ENCODE measurements around the gene USP21. TPM values are rescaled to one million over a fixed set of nuclear protein-coding genes. Genes with fewer than 3 reads are reported as not detected.
A peak's percentile ranks its signal among the peaks of the same experiment; 100 is the strongest.

Gene USP21
- total and polyA plus RNA-seq, 9 of the 15 experiments (the other 6 are each of a cell fraction or from before 2014, with no cell fraction given), result 4.9 to 52.4 (median 21.6) TPM

DNA sequence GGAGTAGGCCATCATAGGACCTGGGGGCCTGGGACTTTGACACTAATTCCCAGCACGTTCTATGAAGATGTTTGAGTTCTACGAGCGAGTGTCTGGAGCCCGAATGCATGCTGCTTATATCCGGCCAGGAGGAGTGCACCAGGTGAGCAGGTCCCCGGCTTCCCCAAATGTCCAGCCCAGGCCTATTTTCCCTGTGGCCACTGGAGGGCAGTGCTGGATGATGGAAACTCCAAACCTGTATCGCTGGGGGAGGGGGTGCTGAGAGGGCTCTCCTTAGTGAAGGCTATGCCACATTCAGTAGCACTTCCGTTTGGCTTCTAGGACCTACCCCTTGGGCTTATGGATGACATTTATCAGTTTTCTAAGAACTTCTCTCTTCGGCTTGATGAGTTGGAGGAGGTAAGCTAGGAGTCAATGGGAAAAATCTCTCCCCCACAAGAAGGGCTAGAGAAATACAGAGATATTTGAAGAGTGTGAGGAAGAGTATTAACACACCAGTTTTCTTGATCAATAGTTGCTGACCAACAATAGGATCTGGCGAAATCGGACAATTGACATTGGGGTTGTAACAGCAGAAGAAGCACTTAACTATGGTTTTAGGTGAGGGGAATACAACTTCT, 50.6 kb downstream of the USP21 start (continued):
- TF ChIP-seq, protein P1, sequence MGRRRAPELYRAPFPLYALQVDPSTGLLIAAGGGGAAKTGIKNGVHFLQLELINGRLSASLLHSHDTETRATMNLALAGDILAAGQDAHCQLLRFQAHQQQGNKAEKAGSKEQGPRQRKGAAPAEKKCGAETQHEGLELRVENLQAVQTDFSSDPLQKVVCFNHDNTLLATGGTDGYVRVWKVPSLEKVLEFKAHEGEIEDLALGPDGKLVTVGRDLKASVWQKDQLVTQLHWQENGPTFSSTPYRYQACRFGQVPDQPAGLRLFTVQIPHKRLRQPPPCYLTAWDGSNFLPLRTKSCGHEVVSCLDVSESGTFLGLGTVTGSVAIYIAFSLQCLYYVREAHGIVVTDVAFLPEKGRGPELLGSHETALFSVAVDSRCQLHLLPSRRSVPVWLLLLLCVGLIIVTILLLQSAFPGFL (CRISPR knock-in tag; IDR thresholded peaks at IDR 0.05), result no peak
- TF ChIP-seq COPS2 (conservative IDR thresholded peaks at IDR 0.05) (no peak), KLF16 (IDR thresholded peaks at IDR 0.05) (0 out of 2 replicates have a peak, but pooled peaks have one; percentile 30), ILF3 (IDR thresholded peaks at IDR 0.05; ENCODE audit: borderline replicate concordance) (no peak), TEAD1 (CRISPR knock-in tag; IDR thresholded peaks at IDR 0.05) (no peak), FOS (IDR thresholded peaks at IDR 0.05; ENCODE audit: extremely low read depth, insufficient read length) (no peak), ZNF561 (CRISPR knock-in tag; conservative IDR thresholded peaks at IDR 0.05) (no peak), ZBTB12 (CRISPR knock-in tag; IDR thresholded peaks at IDR 0.05) (no peak), MCM2 (IDR thresholded peaks at IDR 0.05; ENCODE audit: low read depth) (no peak), CSDE1 (IDR thresholded peaks at IDR 0.05) (no peak), POLR2AphosphoS2 (IDR thresholded peaks at IDR 0.05; ENCODE audit: low read length) (no peak), HMBOX1 (IDR thresholded peaks at IDR 0.05) (no peak), KDM1A (IDR thresholded peaks at IDR 0.05) (peak in 1 of 2 experiments; percentile 30; a peak in 1 of 4 replicates), ZNF41 (CRISPR knock-in tag; conservative IDR thresholded peaks at IDR 0.05) (no peak), TCFL5 (CRISPR knock-in tag; conservative IDR thresholded peaks at IDR 0.05) (no peak), ZNF444 (CRISPR knock-in tag; IDR thresholded peaks at IDR 0.05) (no peak), DNMT1 (IDR thresholded peaks at IDR 0.05) (no peak), ATF4 (CRISPR knock-in tag; IDR thresholded peaks at IDR 0.05) (no peak), CAMTA2 (CRISPR knock-in tag; conservative IDR thresholded peaks at IDR 0.05) (no peak), CBFA2T3 (IDR thresholded peaks at IDR 0.05) (no peak)
- TF ChIP-seq, protein P2, sequence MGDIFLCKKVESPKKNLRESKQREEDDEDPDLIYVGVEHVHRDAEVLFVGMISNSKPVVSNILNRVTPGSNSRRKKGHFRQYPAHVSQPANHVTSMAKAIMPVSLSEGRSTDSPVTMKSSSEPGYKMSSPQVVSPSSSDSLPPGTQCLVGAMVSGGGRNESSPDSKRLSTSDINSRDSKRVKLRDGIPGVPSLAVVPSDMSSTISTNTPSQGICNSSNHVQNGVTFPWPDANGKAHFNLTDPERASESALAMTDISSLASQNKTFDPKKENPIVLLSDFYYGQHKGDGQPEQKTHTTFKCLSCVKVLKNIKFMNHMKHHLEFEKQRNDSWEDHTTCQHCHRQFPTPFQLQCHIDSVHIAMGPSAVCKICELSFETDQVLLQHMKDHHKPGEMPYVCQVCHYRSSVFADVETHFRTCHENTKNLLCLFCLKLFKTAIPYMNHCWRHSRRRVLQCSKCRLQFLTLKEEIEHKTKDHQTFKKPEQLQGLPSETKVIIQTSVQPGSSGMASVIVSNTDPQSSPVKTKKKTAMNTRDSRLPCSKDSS (IDR thresholded peaks at IDR 0.05; ENCODE audit: low read depth, partially characterized antibody), result no peak
- TF ChIP-seq, protein P3, sequence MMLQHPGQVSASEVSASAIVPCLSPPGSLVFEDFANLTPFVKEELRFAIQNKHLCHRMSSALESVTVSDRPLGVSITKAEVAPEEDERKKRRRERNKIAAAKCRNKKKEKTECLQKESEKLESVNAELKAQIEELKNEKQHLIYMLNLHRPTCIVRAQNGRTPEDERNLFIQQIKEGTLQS (IDR thresholded peaks at IDR 0.05), result no peak
- TF ChIP-seq, protein P3 (CRISPR knock-in tag; conservative IDR thresholded peaks at IDR 0.05), result no peak; the same call in 1 of the 2 replicates
